Fibroblast of the aortic adventitia (primary cell): ENCODE data around the gene ID4. TPM values are rescaled to one million over a fixed set of nuclear protein-coding genes. Genes with fewer than 3 reads are reported as not detected.
A peak's percentile ranks its signal among the peaks of the same experiment; 100 is the strongest.

ENCODE experiments used
- DNase-seq: peaks from one replicate; pipeline ENCODE4 v3.0.0-alpha.2; 2010; ENCODE audit warnings: low read depth
- H3K4me3 ChIP-seq: 2 replicates; pipeline ENCODE4 v1.5.1; 2011; ENCODE audit warnings: low read depth, mild to moderate bottlenecking, control low read depth, low read length, moderate library complexity
- total RNA-seq: library from RNA; depleted of rRNA; stranded (reverse); fragments of >200 nt; gene quantifications from 2 replicates; pipeline ENCODE4 v1.2.3, GENCODE V29; 2012; ENCODE audit warnings: low replicate concordance
- TF ChIP-seq, protein P1 (sequence below): IDR thresholded peaks from 2 replicates; pipeline ENCODE4 v1.5.1; 2011; ENCODE audit warnings: mild to moderate bottlenecking, low read length, control low read depth, inconsistent platforms; ENCODE audit not compliant: insufficient read depth

Gene ID4
- total RNA-seq, 1 donor: 11.4 TPM

- TF ChIP-seq, protein P1, sequence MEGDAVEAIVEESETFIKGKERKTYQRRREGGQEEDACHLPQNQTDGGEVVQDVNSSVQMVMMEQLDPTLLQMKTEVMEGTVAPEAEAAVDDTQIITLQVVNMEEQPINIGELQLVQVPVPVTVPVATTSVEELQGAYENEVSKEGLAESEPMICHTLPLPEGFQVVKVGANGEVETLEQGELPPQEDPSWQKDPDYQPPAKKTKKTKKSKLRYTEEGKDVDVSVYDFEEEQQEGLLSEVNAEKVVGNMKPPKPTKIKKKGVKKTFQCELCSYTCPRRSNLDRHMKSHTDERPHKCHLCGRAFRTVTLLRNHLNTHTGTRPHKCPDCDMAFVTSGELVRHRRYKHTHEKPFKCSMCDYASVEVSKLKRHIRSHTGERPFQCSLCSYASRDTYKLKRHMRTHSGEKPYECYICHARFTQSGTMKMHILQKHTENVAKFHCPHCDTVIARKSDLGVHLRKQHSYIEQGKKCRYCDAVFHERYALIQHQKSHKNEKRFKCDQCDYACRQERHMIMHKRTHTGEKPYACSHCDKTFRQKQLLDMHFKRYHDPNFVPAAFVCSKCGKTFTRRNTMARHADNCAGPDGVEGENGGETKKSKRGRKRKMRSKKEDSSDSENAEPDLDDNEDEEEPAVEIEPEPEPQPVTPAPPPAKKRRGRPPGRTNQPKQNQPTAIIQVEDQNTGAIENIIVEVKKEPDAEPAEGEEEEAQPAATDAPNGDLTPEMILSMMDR: no peak
- no peak for DNase-seq
- no peak overlapping the region for H3K4me3 ChIP-seq
These were observed 7.0 kb upstream of the ID4 start for GRCh38 chr6:19830171-19830570.

GRCh38 chr6:19831358-19831757, 5.8 kb upstream of the ID4 start:
- no peak for DNase-seq
- TF ChIP-seq, protein P1: no peak
- no peak overlapping the region for H3K4me3 ChIP-seq

DNA sequence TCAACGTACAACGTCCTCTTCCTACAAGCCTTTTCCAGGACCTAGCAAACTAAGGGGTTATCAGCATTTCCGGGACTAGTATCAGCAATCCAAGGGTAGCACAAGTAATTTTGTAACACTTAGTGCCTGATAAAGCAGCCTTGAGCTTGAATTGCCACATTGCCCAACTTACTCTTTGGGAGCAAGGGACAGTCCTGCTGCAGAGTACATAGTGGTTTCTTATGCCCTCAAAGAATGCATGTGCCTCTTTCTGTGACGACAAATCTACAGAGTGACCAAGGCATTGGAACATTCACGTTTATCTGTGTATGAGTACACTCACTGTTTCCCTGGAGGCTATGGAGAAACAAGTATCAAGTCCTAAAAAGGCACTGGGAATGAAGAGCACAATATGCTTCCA, 3.2 kb upstream of the ID4 start:
- H3K4me3 ChIP-seq: no peak overlapping the region
- TF ChIP-seq, protein P1: no peak
- DNase-seq: no peak

DNA sequence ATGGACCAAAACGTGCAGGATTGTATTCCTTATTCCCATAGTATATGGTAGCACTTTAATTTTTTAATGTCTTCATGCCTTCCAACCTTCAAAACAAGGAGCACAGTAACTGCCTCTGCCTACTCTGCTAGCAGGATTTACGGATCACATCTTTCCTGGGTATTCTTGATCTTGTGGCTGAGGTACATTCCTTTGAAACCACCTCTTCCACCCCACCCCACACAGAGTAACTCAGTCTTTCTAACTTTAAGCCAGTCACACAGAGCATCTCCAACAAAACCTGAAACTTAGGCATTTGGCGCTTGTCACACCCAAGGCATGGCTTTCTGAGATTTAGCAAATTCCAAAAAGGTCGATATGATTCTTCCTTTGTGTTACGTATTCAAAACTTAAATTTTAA, 2.3 kb upstream of the ID4 start:
- no peak overlapping the region for H3K4me3 ChIP-seq
- DNase-seq: no peak
- TF ChIP-seq, protein P1: no peak

DNA sequence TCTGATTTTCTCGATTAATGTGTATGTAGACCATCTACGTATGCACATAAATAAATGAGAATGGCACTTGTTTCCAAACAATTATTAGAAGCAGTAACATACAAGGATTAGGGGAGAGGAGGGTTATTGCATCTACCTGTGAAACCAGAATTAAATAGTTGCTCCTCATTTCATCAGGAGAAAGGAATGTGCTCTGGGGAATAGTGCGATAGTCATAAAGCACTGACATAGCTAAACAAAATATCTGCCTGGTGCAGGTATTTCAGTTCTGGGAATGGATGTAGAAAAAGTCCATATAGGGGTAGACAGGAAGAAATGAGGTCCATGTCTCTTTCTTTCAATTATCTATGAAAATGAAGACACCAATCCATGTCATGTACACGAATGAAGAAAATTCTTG, 1.6 kb upstream of the ID4 start:
- no peak overlapping the region for H3K4me3 ChIP-seq
- TF ChIP-seq, protein P1: no peak

DNA sequence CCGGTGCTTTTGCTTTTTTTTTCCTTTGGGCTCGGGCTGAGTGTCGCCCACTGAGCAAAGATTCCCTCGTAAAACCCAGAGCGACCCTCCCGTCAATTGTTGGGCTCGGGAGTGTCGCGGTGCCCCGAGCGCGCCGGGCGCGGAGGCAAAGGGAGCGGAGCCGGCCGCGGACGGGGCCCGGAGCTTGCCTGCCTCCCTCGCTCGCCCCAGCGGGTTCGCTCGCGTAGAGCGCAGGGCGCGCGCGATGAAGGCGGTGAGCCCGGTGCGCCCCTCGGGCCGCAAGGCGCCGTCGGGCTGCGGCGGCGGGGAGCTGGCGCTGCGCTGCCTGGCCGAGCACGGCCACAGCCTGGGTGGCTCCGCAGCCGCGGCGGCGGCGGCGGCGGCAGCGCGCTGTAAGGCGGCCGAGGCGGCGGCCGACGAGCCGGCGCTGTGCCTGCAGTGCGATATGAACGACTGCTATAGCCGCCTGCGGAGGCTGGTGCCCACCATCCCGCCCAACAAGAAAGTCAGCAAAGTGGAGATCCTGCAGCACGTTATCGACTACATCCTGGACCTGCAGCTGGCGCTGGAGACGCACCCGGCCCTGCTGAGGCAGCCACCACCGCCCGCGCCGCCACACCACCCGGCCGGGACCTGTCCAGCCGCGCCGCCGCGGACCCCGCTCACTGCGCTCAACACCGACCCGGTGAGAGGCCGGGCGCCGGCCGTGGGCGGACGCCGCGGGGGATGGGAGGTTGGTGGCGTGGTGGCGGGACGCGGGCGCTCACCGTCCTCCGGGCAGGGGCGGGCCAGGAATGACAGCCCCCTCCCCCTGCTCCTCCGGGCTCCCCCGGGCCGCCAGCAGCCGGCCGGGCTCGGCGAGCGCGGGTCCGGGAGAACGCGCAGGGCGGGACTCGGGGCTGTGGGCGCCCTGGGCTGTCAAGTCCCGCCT, 606 bp downstream of the ID4 start:
- DNase-seq: peak; percentile 37
- H3K4me3 ChIP-seq: peak overlapping the region; percentile 81
- TF ChIP-seq, protein P1: no peak

More for the DNA sequence above, 1.6 kb upstream of the ID4 start:
- no peak for DNase-seq
